HEK293 (cell line): ENCODE data around the gene NR2F1-AS1.

Source experiments
- CTCF ChIA-PET: fragments of 350-600 bp; formaldehyde crosslinking; extraction: SDS; loops from one replicate; lab custom pipeline; 2021; ENCODE audit warnings: antibody characterized with exemption; lab: Yijun Ruan, JAX
- POLR2A ChIA-PET: fragments of 300-600 bp; formaldehyde crosslinking; extraction: SDS; loops from one replicate; lab custom pipeline; 2020; ENCODE audit warnings: antibody characterized with exemption, inconsistent platforms; lab: Yijun Ruan, JAX
- H3K27ac ChIP-seq: fragments of 200-500 bp; sonication (Bioruptor generic); 2 replicates; pipeline ENCODE4 v1.5.1; 2014; ENCODE audit warnings: low read depth, low read length, control low read depth, inconsistent platforms; ENCODE audit errors: extremely low read depth
- H3K36me3 ChIP-seq, 2 experiments: fragments of 200-500 bp in 1 of 2; sonication (Bioruptor generic) in 1 of 2; 1 replicate in 1 of 2; 2 replicates in 1 of 2; pipeline ENCODE4 v1.5.1; 2014 to 2017; ENCODE audit warnings: inconsistent platforms in 2 of 2, low read length in 2 of 2; ENCODE audit not compliant: control insufficient read depth in 2 of 2, insufficient read depth in 1 of 2
- H3K4me1 ChIP-seq: fragments of 200-500 bp; sonication (Bioruptor generic); 2 replicates; pipeline ENCODE4 v1.5.1; 2014; ENCODE audit warnings: mild to moderate bottlenecking, low read length, inconsistent platforms; ENCODE audit not compliant: control insufficient read depth, insufficient read depth
- H3K4me3 ChIP-seq: 2 replicates; pipeline ENCODE4 v1.5.1; 2011; ENCODE audit warnings: low read depth, mild to moderate bottlenecking, control low read depth, low read length, moderate library complexity
- H3K9me3 ChIP-seq: fragments of 200-500 bp; sonication (Bioruptor generic); 2 replicates; pipeline ENCODE4 v1.5.1; 2014; ENCODE audit warnings: low read depth, low read length, inconsistent platforms; ENCODE audit not compliant: control insufficient read depth, insufficient read depth
- GLI4 ChIP-seq: fragments of 450-650 bp; formaldehyde crosslinking; IDR thresholded peaks from 2 replicates; pipeline ENCODE4 v1.5.1; 2016; ENCODE audit warnings: missing biosample characterization, missing genetic modification characterization
- GLIS1 ChIP-seq: fragments of 450-650 bp; formaldehyde crosslinking; IDR thresholded peaks from 2 replicates; pipeline ENCODE4 v1.5.1; 2016; ENCODE audit warnings: missing biosample characterization, missing genetic modification characterization
- GLIS2 ChIP-seq: fragments of 450-650 bp; formaldehyde crosslinking; IDR thresholded peaks from 2 replicates; pipeline ENCODE4 v1.5.1; 2016; ENCODE audit warnings: missing biosample characterization, missing genetic modification characterization
- HOXA7 ChIP-seq: sonication (generic); formaldehyde crosslinking; IDR thresholded peaks from 2 replicates; pipeline ENCODE4 v1.8.1; 2022; ENCODE audit warnings: missing genetic modification reagents, borderline replicate concordance
- KLF1 ChIP-seq: fragments of 450-650 bp; formaldehyde crosslinking; IDR thresholded peaks from 2 replicates; pipeline ENCODE4 v1.5.1; 2016; ENCODE audit warnings: missing biosample characterization, missing genetic modification characterization
- KLF10 ChIP-seq: fragments of 450-650 bp; IDR thresholded peaks from 2 replicates; pipeline ENCODE4 v1.5.1; 2018; ENCODE audit warnings: missing biosample characterization, mild to moderate bottlenecking, missing genetic modification characterization
- KLF7 ChIP-seq: fragments of 450-650 bp; formaldehyde crosslinking; IDR thresholded peaks from 2 replicates; pipeline ENCODE4 v1.5.1; 2016; ENCODE audit warnings: missing biosample characterization, missing genetic modification characterization, borderline replicate concordance
- OSR2 ChIP-seq: fragments of 450-650 bp; formaldehyde crosslinking; IDR thresholded peaks from 2 replicates; pipeline ENCODE4 v1.5.1; 2016; ENCODE audit warnings: missing biosample characterization, missing genetic modification characterization
- SP2 ChIP-seq: fragments of 450-650 bp; formaldehyde crosslinking; IDR thresholded peaks from 2 replicates; pipeline ENCODE4 v1.5.1; 2016; ENCODE audit warnings: missing biosample characterization, missing genetic modification characterization
- SP3 ChIP-seq: fragments of 450-650 bp; formaldehyde crosslinking; IDR thresholded peaks from 2 replicates; pipeline ENCODE4 v1.5.1; 2016; ENCODE audit warnings: missing biosample characterization, missing genetic modification characterization
- TRIM28 ChIP-seq: IDR thresholded peaks from 2 replicates; pipeline ENCODE4 v1.6.1; 2011; ENCODE audit warnings: low read length, control low read depth, borderline replicate concordance
- ZBTB20 ChIP-seq: fragments of 450-650 bp; formaldehyde crosslinking; IDR thresholded peaks from 2 replicates; pipeline ENCODE4 v1.5.1; 2016; ENCODE audit warnings: missing biosample characterization, missing genetic modification characterization
- ZIC2 ChIP-seq: fragments of 450-650 bp; formaldehyde crosslinking; IDR thresholded peaks from 2 replicates; pipeline ENCODE4 v1.5.1; 2016; ENCODE audit warnings: missing biosample characterization, missing genetic modification characterization
- ZNF10 ChIP-seq: fragments of 450-650 bp; formaldehyde crosslinking; IDR thresholded peaks from 2 replicates; pipeline ENCODE4 v1.5.1; 2017; ENCODE audit warnings: missing biosample characterization, missing genetic modification characterization
- ZNF16 ChIP-seq: fragments of 450-650 bp; formaldehyde crosslinking; IDR thresholded peaks from 2 replicates; pipeline ENCODE4 v1.5.1; 2016; ENCODE audit warnings: low read depth, missing biosample characterization, missing genetic modification characterization
- ZNF202 ChIP-seq: fragments of 450-650 bp; formaldehyde crosslinking; IDR thresholded peaks from 2 replicates; pipeline ENCODE4 v1.5.1; 2016; ENCODE audit warnings: missing biosample characterization, missing genetic modification characterization, borderline replicate concordance
- ZNF335 ChIP-seq: fragments of 450-650 bp; formaldehyde crosslinking; conservative IDR thresholded peaks from 2 replicates; pipeline ENCODE4 v1.5.1; 2016; ENCODE audit warnings: missing biosample characterization, missing genetic modification characterization
- ZNF423 ChIP-seq: fragments of 450-650 bp; formaldehyde crosslinking; IDR thresholded peaks from 2 replicates; pipeline ENCODE4 v1.5.1; 2016; ENCODE audit warnings: missing biosample characterization, missing genetic modification characterization
- ZNF530 ChIP-seq: fragments of 450-650 bp; formaldehyde crosslinking; IDR thresholded peaks from 2 replicates; pipeline ENCODE4 v1.5.1; 2016; ENCODE audit warnings: low read depth, missing biosample characterization, missing genetic modification characterization
- ZNF561 ChIP-seq: fragments of 450-650 bp; IDR thresholded peaks from 2 replicates; pipeline ENCODE4 v1.5.1; 2018; ENCODE audit warnings: missing biosample characterization, missing genetic modification characterization, borderline replicate concordance
- ZNF654 ChIP-seq: fragments of 450-650 bp; formaldehyde crosslinking; IDR thresholded peaks from 2 replicates; pipeline ENCODE4 v1.5.1; 2016; ENCODE audit warnings: low read depth, missing biosample characterization, missing genetic modification characterization
- ZNF660 ChIP-seq: fragments of 450-650 bp; IDR thresholded peaks from 2 replicates; pipeline ENCODE4 v1.5.1; 2018; ENCODE audit warnings: missing biosample characterization, mild to moderate bottlenecking, missing genetic modification characterization
- ZNF777 ChIP-seq: fragments of 450-650 bp; formaldehyde crosslinking; IDR thresholded peaks from 2 replicates; pipeline ENCODE4 v1.5.1; 2017; ENCODE audit warnings: missing biosample characterization, missing genetic modification characterization, borderline replicate concordance
- ZNF785 ChIP-seq: fragments of 450-650 bp; formaldehyde crosslinking; IDR thresholded peaks from 2 replicates; pipeline ENCODE4 v1.5.1; 2016; ENCODE audit warnings: missing biosample characterization, missing genetic modification characterization
- ZSCAN30 ChIP-seq: fragments of 450-650 bp; IDR thresholded peaks from 2 replicates; pipeline ENCODE4 v1.5.1; 2018; ENCODE audit warnings: missing biosample characterization, mild to moderate bottlenecking, missing genetic modification characterization, moderate library complexity
- ZXDB ChIP-seq: fragments of 450-650 bp; formaldehyde crosslinking; IDR thresholded peaks from 2 replicates; pipeline ENCODE4 v1.5.1; 2016; ENCODE audit warnings: missing biosample characterization, missing genetic modification characterization
- TF ChIP-seq, protein P1 (sequence below): fragments of 450-650 bp; formaldehyde crosslinking; IDR thresholded peaks from 2 replicates; pipeline ENCODE4 v1.5.1; 2016; ENCODE audit warnings: missing biosample characterization, missing genetic modification characterization
- TF ChIP-seq, protein P2 (sequence below): fragments of 450-650 bp; formaldehyde crosslinking; IDR thresholded peaks from 2 replicates; pipeline ENCODE4 v1.5.1; 2017; ENCODE audit warnings: missing biosample characterization, mild to moderate bottlenecking, missing genetic modification characterization, moderate library complexity
- TF ChIP-seq, protein P3 (sequence below): fragments of 450-650 bp; formaldehyde crosslinking; conservative IDR thresholded peaks from 2 replicates; pipeline ENCODE4 v1.5.1; 2016; ENCODE audit warnings: low read depth, missing biosample characterization, missing genetic modification characterization
- TF ChIP-seq, protein P4 (sequence below): sonication (generic); formaldehyde crosslinking; IDR thresholded peaks from 2 replicates; pipeline ENCODE4 v1.8.1; 2022; ENCODE audit warnings: mild to moderate bottlenecking, moderate library complexity, missing genetic modification reagents

NR2F1-AS1 gene

DNA sequence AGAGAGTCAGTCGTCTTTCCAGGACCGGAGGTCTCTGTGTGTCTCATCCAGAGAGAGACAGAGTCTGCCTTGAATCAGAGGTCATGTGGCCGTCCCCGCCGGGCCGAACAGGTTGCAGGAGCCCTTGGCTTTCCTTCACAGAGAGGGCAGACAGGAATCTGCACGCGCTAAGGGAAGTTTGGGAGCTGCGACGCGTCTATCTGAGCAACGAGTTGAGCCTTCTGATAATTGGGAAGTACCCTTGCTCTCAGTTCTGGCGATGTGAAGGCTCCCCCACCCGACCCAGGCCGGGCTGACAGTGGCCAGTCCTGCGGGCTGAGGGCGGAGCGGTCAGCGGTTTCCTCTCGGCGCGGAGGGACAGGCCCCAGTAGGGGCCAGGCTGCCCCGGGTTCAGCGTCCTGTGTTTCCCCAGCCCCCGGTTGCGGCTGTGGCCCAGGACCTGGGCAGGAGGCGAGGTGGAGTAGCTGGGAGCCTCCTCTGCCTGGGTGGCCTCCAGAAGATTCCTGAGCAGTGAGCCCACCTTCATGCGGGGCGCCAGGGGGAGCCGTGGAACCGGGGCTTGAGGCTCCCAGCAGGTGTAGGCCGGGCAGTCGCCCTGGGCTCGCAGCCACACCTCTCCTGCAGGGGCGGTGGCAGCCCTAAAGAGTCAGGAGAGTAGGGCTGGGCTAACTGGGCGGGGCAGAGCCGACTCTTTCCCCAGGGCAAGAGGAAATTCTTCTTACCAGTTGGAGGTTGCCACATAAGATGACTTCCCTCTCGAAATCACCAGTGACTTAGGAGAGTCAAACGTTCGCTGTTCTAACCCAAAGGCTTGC, 15.9 kb upstream of the NR2F1-AS1 start:
- Histone ChIP-seq H3K9me3 (no peaks in the 10 kb centered on the region), H3K4me1 (peaks cover 39% of the 10 kb centered on the region), H3K4me3 (no peak overlapping the region), H3K36me3 (peaks cover 13 to 29% of the 10 kb centered on the region in 2 experiments), H3K27ac (peak overlapping the region; percentile 84; the same call in 1 of the 2 replicates)
- POLR2A ChIA-PET, result no interaction called here
- CTCF ChIA-PET, result interaction anchor here (0.7 to 0.8 kb wide), 2 partner anchors 11 to 451 kb away, joined by 4 read pairs; no protein-coding TSS in a partner anchor
- TF ChIP-seq KLF7, result peak; percentile 92
- peak; percentile 97 for TF ChIP-seq KLF1 (tag by site-specific recombination)
- TF ChIP-seq KLF10 (tag by site-specific recombination), result peak; percentile 88
- TF ChIP-seq ZNF660, result 0 out of 2 replicates have a peak, but pooled peaks have one; percentile 44
- TF ChIP-seq GLIS1 (tag by site-specific recombination), result peak; percentile 83
- TF ChIP-seq ZNF785 (tag by site-specific recombination), result no peak
- TF ChIP-seq ZNF423 (tag by site-specific recombination), result 0 out of 2 replicates have a peak, but pooled peaks have one; percentile 31
- TF ChIP-seq ZIC2 (tag by site-specific recombination), result peak; percentile 87
- 0 out of 2 replicates have a peak, but pooled peaks have one; percentile 7 for TF ChIP-seq TRIM28
- TF ChIP-seq ZSCAN30 (tag by site-specific recombination), result peak; percentile 69
- TF ChIP-seq, protein P1, sequence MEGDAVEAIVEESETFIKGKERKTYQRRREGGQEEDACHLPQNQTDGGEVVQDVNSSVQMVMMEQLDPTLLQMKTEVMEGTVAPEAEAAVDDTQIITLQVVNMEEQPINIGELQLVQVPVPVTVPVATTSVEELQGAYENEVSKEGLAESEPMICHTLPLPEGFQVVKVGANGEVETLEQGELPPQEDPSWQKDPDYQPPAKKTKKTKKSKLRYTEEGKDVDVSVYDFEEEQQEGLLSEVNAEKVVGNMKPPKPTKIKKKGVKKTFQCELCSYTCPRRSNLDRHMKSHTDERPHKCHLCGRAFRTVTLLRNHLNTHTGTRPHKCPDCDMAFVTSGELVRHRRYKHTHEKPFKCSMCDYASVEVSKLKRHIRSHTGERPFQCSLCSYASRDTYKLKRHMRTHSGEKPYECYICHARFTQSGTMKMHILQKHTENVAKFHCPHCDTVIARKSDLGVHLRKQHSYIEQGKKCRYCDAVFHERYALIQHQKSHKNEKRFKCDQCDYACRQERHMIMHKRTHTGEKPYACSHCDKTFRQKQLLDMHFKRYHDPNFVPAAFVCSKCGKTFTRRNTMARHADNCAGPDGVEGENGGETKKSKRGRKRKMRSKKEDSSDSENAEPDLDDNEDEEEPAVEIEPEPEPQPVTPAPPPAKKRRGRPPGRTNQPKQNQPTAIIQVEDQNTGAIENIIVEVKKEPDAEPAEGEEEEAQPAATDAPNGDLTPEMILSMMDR, result peak; percentile 92
- 0 out of 2 replicates have a peak, but pooled peaks have one; percentile 28 for TF ChIP-seq ZNF10 (tag by site-specific recombination)
- TF ChIP-seq ZNF202 (tag by site-specific recombination), result peak; percentile 94
- no peak for TF ChIP-seq ZNF777 (tag by site-specific recombination)
- peak; percentile 66; the same call in 1 of the 2 replicates for TF ChIP-seq SP3 (tag by site-specific recombination)
- TF ChIP-seq OSR2, result peak; percentile 13; the same call in 1 of the 2 replicates
- TF ChIP-seq HOXA7 (CRISPR knock-in tag), result no peak
- TF ChIP-seq, protein P2, sequence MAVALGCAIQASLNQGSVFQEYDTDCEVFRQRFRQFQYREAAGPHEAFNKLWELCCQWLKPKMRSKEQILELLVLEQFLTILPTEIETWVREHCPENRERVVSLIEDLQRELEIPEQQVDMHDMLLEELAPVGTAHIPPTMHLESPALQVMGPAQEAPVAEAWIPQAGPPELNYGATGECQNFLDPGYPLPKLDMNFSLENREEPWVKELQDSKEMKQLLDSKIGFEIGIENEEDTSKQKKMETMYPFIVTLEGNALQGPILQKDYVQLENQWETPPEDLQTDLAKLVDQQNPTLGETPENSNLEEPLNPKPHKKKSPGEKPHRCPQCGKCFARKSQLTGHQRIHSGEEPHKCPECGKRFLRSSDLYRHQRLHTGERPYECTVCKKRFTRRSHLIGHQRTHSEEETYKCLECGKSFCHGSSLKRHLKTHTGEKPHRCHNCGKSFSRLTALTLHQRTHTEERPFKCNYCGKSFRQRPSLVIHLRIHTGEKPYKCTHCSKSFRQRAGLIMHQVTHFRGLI (tag by site-specific recombination), result peak; percentile 80
- TF ChIP-seq, protein P3, sequence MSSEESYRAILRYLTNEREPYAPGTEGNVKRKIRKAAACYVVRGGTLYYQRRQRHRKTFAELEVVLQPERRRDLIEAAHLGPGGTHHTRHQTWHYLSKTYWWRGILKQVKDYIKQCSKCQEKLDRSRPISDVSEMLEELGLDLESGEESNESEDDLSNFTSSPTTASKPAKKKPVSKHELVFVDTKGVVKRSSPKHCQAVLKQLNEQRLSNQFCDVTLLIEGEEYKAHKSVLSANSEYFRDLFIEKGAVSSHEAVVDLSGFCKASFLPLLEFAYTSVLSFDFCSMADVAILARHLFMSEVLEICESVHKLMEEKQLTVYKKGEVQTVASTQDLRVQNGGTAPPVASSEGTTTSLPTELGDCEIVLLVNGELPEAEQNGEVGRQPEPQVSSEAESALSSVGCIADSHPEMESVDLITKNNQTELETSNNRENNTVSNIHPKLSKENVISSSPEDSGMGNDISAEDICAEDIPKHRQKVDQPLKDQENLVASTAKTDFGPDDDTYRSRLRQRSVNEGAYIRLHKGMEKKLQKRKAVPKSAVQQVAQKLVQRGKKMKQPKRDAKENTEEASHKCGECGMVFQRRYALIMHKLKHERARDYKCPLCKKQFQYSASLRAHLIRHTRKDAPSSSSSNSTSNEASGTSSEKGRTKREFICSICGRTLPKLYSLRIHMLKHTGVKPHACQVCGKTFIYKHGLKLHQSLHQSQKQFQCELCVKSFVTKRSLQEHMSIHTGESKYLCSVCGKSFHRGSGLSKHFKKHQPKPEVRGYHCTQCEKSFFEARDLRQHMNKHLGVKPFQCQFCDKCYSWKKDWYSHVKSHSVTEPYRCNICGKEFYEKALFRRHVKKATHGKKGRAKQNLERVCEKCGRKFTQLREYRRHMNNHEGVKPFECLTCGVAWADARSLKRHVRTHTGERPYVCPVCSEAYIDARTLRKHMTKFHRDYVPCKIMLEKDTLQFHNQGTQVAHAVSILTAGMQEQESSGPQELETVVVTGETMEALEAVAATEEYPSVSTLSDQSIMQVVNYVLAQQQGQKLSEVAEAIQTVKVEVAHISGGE (tag by site-specific recombination), result peak; percentile 25; the same call in 1 of the 2 replicates
- TF ChIP-seq ZNF561, result peak; percentile 56; the same call in 1 of the 2 replicates
- no peak for TF ChIP-seq ZNF530 (tag by site-specific recombination)
- TF ChIP-seq ZBTB20 (tag by site-specific recombination), result peak; percentile 36; the same call in 1 of the 2 replicates
- peak; percentile 69 for TF ChIP-seq SP2
- no peak for TF ChIP-seq ZNF16 (tag by site-specific recombination)
- TF ChIP-seq ZXDB, result peak; percentile 75
- TF ChIP-seq, protein P4, sequence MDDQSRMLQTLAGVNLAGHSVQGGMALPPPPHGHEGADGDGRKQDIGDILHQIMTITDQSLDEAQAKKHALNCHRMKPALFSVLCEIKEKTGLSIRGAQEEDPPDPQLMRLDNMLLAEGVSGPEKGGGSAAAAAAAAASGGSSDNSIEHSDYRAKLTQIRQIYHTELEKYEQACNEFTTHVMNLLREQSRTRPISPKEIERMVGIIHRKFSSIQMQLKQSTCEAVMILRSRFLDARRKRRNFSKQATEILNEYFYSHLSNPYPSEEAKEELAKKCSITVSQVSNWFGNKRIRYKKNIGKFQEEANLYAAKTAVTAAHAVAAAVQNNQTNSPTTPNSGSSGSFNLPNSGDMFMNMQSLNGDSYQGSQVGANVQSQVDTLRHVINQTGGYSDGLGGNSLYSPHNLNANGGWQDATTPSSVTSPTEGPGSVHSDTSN (CRISPR knock-in tag), result no peak
- peak; percentile 80 for TF ChIP-seq GLIS2 (tag by site-specific recombination)
- peak; percentile 16; the same call in 1 of the 2 replicates for TF ChIP-seq ZNF654
- no peak for TF ChIP-seq GLI4 (tag by site-specific recombination)
- no peak for TF ChIP-seq ZNF335 (tag by site-specific recombination)
